HG02884 (cell line): ENCODE data around the gene KRT4.

Experiments used
- ATAC-seq: cut with Tn5 transposase; IDR thresholded peaks from one replicate; pipeline ENCODE4 v1.9.1; 2021; ENCODE audit warnings: mild to moderate bottlenecking, moderate library complexity; ENCODE audit not compliant: unreplicated experiment

KRT4 gene

GRCh38 chr12:52757449-52758176 is 56.3 kb downstream of the KRT4 start:
- ATAC-seq = no peak
